K562 (cell line): ENCODE measurements around the gene SMIM7. TPM values are rescaled to one million over a fixed set of nuclear protein-coding genes. Genes with fewer than 3 reads are reported as not detected.

Source experiments
- GATA2 ChIP-seq: sonication (generic); formaldehyde crosslinking; IDR thresholded peaks from 2 replicates; pipeline ENCODE4 v1.4.0; 2020; ENCODE audit warnings: mild to moderate bottlenecking, missing genetic modification reagents
- KDM1A ChIP-seq, 2 experiments: fragments of 450-650 bp; IDR thresholded peaks; 2 replicates each; pipeline ENCODE4 v1.6.1; 2016; ENCODE audit warnings: mild to moderate bottlenecking in 2 of 2
- MCM2 ChIP-seq: fragments of 450-650 bp; IDR thresholded peaks from 2 replicates; pipeline ENCODE4 v1.6.1; 2017; ENCODE audit warnings: low read depth, mild to moderate bottlenecking
- PRMT5 ChIP-seq: sonication (generic); formaldehyde crosslinking; IDR thresholded peaks from 2 replicates; pipeline ENCODE4 v1.5.0; 2020; ENCODE audit warnings: missing genetic modification reagents
- SAP30 ChIP-seq: fragments of 200-600 bp; sonication (generic); IDR thresholded peaks from 2 replicates; pipeline ENCODE4 v1.6.1; 2012; ENCODE audit warnings: borderline replicate concordance, low read depth, mild to moderate bottlenecking, moderate library complexity, low read length, control low read depth, inconsistent platforms; ENCODE audit not compliant: insufficient read depth, poor library complexity, severe bottlenecking
- SMC3 ChIP-seq: conservative IDR thresholded peaks from 2 replicates; pipeline ENCODE4 v1.6.1; 2011; ENCODE audit warnings: low read depth, low read length, improper control_type of control experiment; ENCODE audit not compliant: insufficient read depth
- ZC3H11A ChIP-seq: IDR thresholded peaks from 2 replicates; pipeline ENCODE4 v1.6.1; 2012; ENCODE audit warnings: low read depth, low read length, improper control_type of control experiment
- ZFPM2 ChIP-seq: fragments of 250-450 bp; sonication (Bioruptor Pico); IDR thresholded peaks from 2 replicates; pipeline ENCODE4 v1.5.1; 2022; ENCODE audit warnings: mild to moderate bottlenecking
- ZNF217 ChIP-seq: sonication (generic); formaldehyde crosslinking; IDR thresholded peaks from 2 replicates; pipeline ENCODE4 v1.8.0; 2022; ENCODE audit warnings: mild to moderate bottlenecking, missing genetic modification reagents
- ZNF407 ChIP-seq: fragments of 450-650 bp; IDR thresholded peaks from 2 replicates; pipeline ENCODE4 v1.6.1; 2016; ENCODE audit warnings: low read depth
- ZNF740 ChIP-seq, 3 experiments: fragments of 200-800 bp in 1 of 3; sonication (Bioruptor generic) in 1 of 3; sonication (generic) in 1 of 3; formaldehyde crosslinking in 1 of 3; IDR thresholded peaks; 2 replicates each; pipeline versions ENCODE4 v1.6.1 to v1.8.0; 2016 to 2022; ENCODE audit warnings: mild to moderate bottlenecking in 2 of 3, missing compliant biosample characterization in 2 of 3, missing genetic modification characterization in 2 of 3, missing genetic modification reagents in 1 of 3
- polyA plus RNA-seq, 8 experiments: library from polyadenylated mRNA; depleted of rRNA in 4 of 8; stranded (reverse) in 5 of 8; unstranded in 3 of 8; fragments of >200 nt; fragmentation: Nextera tagmentation in 2 of 8; fragmentation: Illumina TruSeq in 1 of 8; extraction: Ambion mirVana in 2 of 8; extraction: Trizol in 1 of 8; gene quantifications; 2 replicates each; pipeline versions ENCODE4 v1.2.1 to v1.2.3, GENCODE V29; 2011 to 2014; ENCODE audit warnings: inconsistent platforms in 1 of 8, missing spikeins in 1 of 8
- total RNA-seq, 7 experiments: library from RNA; depleted of rRNA in 6 of 7; stranded (reverse); fragments of >200 nt in 6 of 7; fragmentation: Illumina TruSeq in 2 of 7; extraction: Trizol in 2 of 7; gene quantifications; 2 replicates each; pipeline versions ENCODE4 v1.2.1 to v1.2.3, GENCODE V29; 2011 to 2021; ENCODE audit warnings: low replicate concordance in 1 of 7
- TF ChIP-seq, protein P1 (sequence below): fragments of 450-650 bp; IDR thresholded peaks from 2 replicates; pipeline ENCODE4 v1.6.1; 2018; ENCODE audit not compliant: partially characterized antibody
- TF ChIP-seq, protein P2 (sequence below): fragments of 250-450 bp; sonication (Bioruptor Pico); IDR thresholded peaks from 2 replicates; pipeline ENCODE4 v1.8.0; 2021; ENCODE audit warnings: moderate library complexity, mild to moderate bottlenecking, inconsistent platforms

SMIM7 gene
- total and polyA plus RNA-seq, 9 of the 15 experiments (the other 6 are each of a cell fraction or from before 2014, with no cell fraction given), result 55.3 to 265 (median 107) TPM

GRCh38 chr19:16659464-16659831 lies 496 bp downstream of the SMIM7 start (continued):
- 0 out of 2 replicates have a peak, but pooled peaks have one; percentile 57 for TF ChIP-seq ZNF740 (CRISPR knock-in tag; IDR thresholded peaks at IDR 0.05)
- TF ChIP-seq ZNF740 (tag; IDR thresholded peaks at IDR 0.05), result no peak
- peak; percentile 9 for TF ChIP-seq SAP30
- no peak for TF ChIP-seq MCM2
- TF ChIP-seq PRMT5 (CRISPR knock-in tag), result 0 out of 2 replicates have a peak, but pooled peaks have one; percentile 32
- no peak for TF ChIP-seq ZFPM2
- TF ChIP-seq GATA2 (CRISPR knock-in tag), result no peak
- no peak for TF ChIP-seq ZC3H11A
- TF ChIP-seq SMC3, result no peak
- TF ChIP-seq ZNF217, result no peak
- TF ChIP-seq ZNF407, result no peak
- TF ChIP-seq, protein P1, sequence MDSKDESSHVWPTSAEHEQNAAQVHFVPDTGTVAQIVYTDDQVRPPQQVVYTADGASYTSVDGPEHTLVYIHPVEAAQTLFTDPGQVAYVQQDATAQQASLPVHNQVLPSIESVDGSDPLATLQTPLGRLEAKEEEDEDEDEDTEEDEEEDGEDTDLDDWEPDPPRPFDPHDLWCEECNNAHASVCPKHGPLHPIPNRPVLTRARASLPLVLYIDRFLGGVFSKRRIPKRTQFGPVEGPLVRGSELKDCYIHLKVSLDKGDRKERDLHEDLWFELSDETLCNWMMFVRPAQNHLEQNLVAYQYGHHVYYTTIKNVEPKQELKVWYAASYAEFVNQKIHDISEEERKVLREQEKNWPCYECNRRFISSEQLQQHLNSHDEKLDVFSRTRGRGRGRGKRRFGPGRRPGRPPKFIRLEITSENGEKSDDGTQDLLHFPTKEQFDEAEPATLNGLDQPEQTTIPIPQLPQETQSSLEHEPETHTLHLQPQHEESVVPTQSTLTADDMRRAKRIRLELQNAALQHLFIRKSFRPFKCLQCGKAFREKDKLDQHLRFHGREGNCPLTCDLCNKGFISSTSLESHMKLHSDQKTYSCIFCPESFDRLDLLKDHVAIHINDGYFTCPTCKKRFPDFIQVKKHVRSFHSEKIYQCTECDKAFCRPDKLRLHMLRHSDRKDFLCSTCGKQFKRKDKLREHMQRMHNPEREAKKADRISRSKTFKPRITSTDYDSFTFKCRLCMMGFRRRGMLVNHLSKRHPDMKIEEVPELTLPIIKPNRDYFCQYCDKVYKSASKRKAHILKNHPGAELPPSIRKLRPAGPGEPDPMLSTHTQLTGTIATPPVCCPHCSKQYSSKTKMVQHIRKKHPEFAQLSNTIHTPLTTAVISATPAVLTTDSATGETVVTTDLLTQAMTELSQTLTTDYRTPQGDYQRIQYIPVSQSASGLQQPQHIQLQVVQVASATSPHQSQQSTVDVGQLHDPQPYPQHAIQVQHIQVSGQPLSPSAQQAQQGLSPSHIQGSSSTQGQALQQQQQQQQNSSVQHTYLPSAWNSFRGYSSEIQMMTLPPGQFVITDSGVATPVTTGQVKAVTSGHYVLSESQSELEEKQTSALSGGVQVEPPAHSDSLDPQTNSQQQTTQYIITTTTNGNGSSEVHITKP, result no peak
- peak; percentile 39 to 51; a peak in 2 of 4 replicates for TF ChIP-seq KDM1A (IDR thresholded peaks at IDR 0.05)
- TF ChIP-seq, protein P2, sequence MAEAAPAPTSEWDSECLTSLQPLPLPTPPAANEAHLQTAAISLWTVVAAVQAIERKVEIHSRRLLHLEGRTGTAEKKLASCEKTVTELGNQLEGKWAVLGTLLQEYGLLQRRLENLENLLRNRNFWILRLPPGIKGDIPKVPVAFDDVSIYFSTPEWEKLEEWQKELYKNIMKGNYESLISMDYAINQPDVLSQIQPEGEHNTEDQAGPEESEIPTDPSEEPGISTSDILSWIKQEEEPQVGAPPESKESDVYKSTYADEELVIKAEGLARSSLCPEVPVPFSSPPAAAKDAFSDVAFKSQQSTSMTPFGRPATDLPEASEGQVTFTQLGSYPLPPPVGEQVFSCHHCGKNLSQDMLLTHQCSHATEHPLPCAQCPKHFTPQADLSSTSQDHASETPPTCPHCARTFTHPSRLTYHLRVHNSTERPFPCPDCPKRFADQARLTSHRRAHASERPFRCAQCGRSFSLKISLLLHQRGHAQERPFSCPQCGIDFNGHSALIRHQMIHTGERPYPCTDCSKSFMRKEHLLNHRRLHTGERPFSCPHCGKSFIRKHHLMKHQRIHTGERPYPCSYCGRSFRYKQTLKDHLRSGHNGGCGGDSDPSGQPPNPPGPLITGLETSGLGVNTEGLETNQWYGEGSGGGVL (CRISPR knock-in tag), result no peak
